Fibroblast of lung (primary cell): ENCODE data around the gene GRP.

ENCODE experiments used
- CTCF ChIP-seq, 2 donors: IDR thresholded peaks in 1 of 2; conservative IDR thresholded peaks in 1 of 2; 1 replicate in 1 of 2; 2 replicates in 1 of 2; pipeline ENCODE4 v1.5.1; 2011 to 2012; ENCODE audit warnings: low read length in 2 of 2, control low read depth in 1 of 2, inconsistent platforms in 1 of 2, low read depth in 1 of 2, mild to moderate bottlenecking in 1 of 2
- EZH2 ChIP-seq: IDR thresholded peaks from 2 replicates; pipeline ENCODE4 v1.5.1; 2012; ENCODE audit warnings: low read length, control low read depth, mild to moderate bottlenecking; ENCODE audit errors: missing control alignments

- TF ChIP-seq CTCF (conservative IDR thresholded peaks at IDR 0.05 in 1 of 2, IDR thresholded peaks at IDR 0.05 in 1 of 2; ENCODE audit: low read depth in 1 of 2, low read length in 2 of 2) = no peak
- no peak for TF ChIP-seq EZH2
Measured at GRCh38 chr18:59267503-59268126, 47.7 kb downstream of the GRP start.
